ENCODE data around the gene MGAT5B. TPM values are rescaled to one million over a fixed set of nuclear protein-coding genes. Genes with fewer than 3 reads are reported as not detected.

MGAT5B gene
- total and polyA plus RNA-seq, 10 of the 15 experiments (the other 5 are each of a cell fraction or from before 2014, with no cell fraction given), result 0.13 TPM; not detected in 9

GRCh38 chr17:76956846-76957540 is 88.8 kb downstream of the MGAT5B start:
- no peak overlapping the region for H2AFZ ChIP-seq (ENCODE audit: control insufficient read depth, low read depth, low read length)
- intact Hi-C loops (cut with micrococcal nuclease; ENCODE audit: unreplicated experiment), result no loop called here
- H3K4me3 ChIP-seq, result no peak overlapping the region
- no peaks in the 10 kb centered on the region for H3K36me3 ChIP-seq (ENCODE audit: control insufficient read depth in 2 of 2, insufficient read depth in 2 of 2, low read length in 1 of 2)
- no peak for TF ChIP-seq E4F1 (IDR thresholded peaks at IDR 0.05; ENCODE audit: borderline replicate concordance, partially characterized antibody)
- H3K9ac ChIP-seq (ENCODE audit: control insufficient read depth, insufficient read depth, low read length), result no peak overlapping the region
- ATAC-seq (no peak), DNase-seq (ENCODE audit: low read depth, low spot score) (no peak), FAIRE-seq (no peak)
- CTCF ChIA-PET, result no interaction called here
- no peaks in the 10 kb centered on the region for H3K79me2 ChIP-seq (ENCODE audit: control insufficient read depth, insufficient read depth, low read length)
- POLR2A ChIA-PET, result no interaction called here
- in situ Hi-C loops (cut with MboI), result no loop called here
- RAD21 ChIA-PET (ENCODE audit: unreplicated experiment), result no interaction called here
- 25% methylated on average over 17 of the region's 17 CpGs for WGBS (ENCODE audit: insufficient coverage, insufficient replicate concordance, low lambda C conversion rate, missing lambda C conversion rate)
- no peaks in the 10 kb centered on the region for H3K4me1 ChIP-seq (ENCODE audit: control insufficient read depth, insufficient read depth, low read length)
- BruUV-seq (replicated peaks), result no TSS peak
- H3K27me3 ChIP-seq (replicated peaks in 1 of 2; ENCODE audit: control insufficient read depth in 2 of 2, insufficient read depth in 2 of 2, low read length in 1 of 2), result peaks cover 0 to 8% of the 10 kb centered on the region in 2 experiments; a peak in 3 of 4 replicates
- SMC1A ChIA-PET (ENCODE audit: uncharacterized antibody, unreplicated experiment), result no interaction called here
- H4K20me1 ChIP-seq (ENCODE audit: control insufficient read depth, insufficient read depth), result no peaks in the 10 kb centered on the region
- no peak overlapping the region for H3K27ac ChIP-seq (ENCODE audit: control insufficient read depth, insufficient read depth)
- H3K9me3 ChIP-seq (replicated peaks; ENCODE audit: control insufficient read depth, insufficient read depth, low read length), result no peaks in the 10 kb centered on the region
- H3K4me2 ChIP-seq (ENCODE audit: control insufficient read depth, insufficient read depth), result no peak overlapping the region

GRCh38 chr17:76957678-76958464 is 89.7 kb downstream of the MGAT5B start:
- ChIA-PET SMC1A (ENCODE audit: uncharacterized antibody, unreplicated experiment) (interaction anchor here (0.6 kb wide), 1 partner anchor 16 kb away, joined by 3 read pairs; no protein-coding TSS in a partner anchor), RAD21 (ENCODE audit: unreplicated experiment) (no interaction called here), POLR2A (no interaction called here), CTCF (interaction anchor here (0.6 kb wide), 1 partner anchor 1947 kb away, joined by 3 read pairs; no protein-coding TSS in a partner anchor)
- FAIRE-seq (no peak), DNase-seq (ENCODE audit: low read depth, low spot score) (no peak), ATAC-seq (no peak; the same call in 2 of the 3 replicates)
- Histone ChIP-seq H3K4me2 (ENCODE audit: control insufficient read depth, insufficient read depth) (no peak overlapping the region), H3K79me2 (ENCODE audit: control insufficient read depth, insufficient read depth, low read length) (no peaks in the 10 kb centered on the region), H2AFZ (ENCODE audit: control insufficient read depth, low read depth, low read length) (no peak overlapping the region), H3K9ac (ENCODE audit: control insufficient read depth, insufficient read depth, low read length) (no peak overlapping the region), H3K4me1 (ENCODE audit: control insufficient read depth, insufficient read depth, low read length) (no peaks in the 10 kb centered on the region), H4K20me1 (ENCODE audit: control insufficient read depth, insufficient read depth) (no peaks in the 10 kb centered on the region), H3K9me3 (replicated peaks; ENCODE audit: control insufficient read depth, insufficient read depth, low read length) (no peaks in the 10 kb centered on the region), H3K27ac (ENCODE audit: control insufficient read depth, insufficient read depth) (no peak overlapping the region), H3K4me3 (no peak overlapping the region; the same call in 1 of the 2 replicates), H3K27me3 (replicated peaks in 1 of 2; ENCODE audit: control insufficient read depth in 2 of 2, insufficient read depth in 2 of 2, low read length in 1 of 2) (peaks cover 0 to 8% of the 10 kb centered on the region in 2 experiments; a peak in 3 of 4 replicates), H3K36me3 (ENCODE audit: control insufficient read depth in 2 of 2, insufficient read depth in 2 of 2, low read length in 1 of 2) (no peaks in the 10 kb centered on the region)
- no peak for TF ChIP-seq RB1 (IDR thresholded peaks at IDR 0.05; ENCODE audit: borderline replicate concordance)
- TF ChIP-seq NR2C2 (IDR thresholded peaks at IDR 0.05; ENCODE audit: borderline replicate concordance, control insufficient read depth, insufficient read length, low read depth), result no peak
- no peak for TF ChIP-seq BRCA1 (IDR thresholded peaks at IDR 0.05; ENCODE audit: low read depth, low read length)
- peak; percentile 41 for TF ChIP-seq SUZ12 (IDR thresholded peaks at IDR 0.05; ENCODE audit: unreplicated experiment)
- TF ChIP-seq YBX1 (IDR thresholded peaks at IDR 0.05), result no peak
- TF ChIP-seq SIN3A (IDR thresholded peaks at IDR 0.05; ENCODE audit: low read depth, low read length), result no peak
- peak; percentile 35; the same call in 1 of the 3 replicates for TF ChIP-seq POU2F2 (IDR thresholded peaks at IDR 0.05; ENCODE audit: borderline replicate concordance, low read depth, low read length)
- TF ChIP-seq ZNF24 (IDR thresholded peaks at IDR 0.05), result no peak
- in situ Hi-C loops (cut with MboI) (no loop called here), intact Hi-C loops (cut with micrococcal nuclease; ENCODE audit: unreplicated experiment) (no loop called here)
- 10% methylated on average over 27 of the region's 28 CpGs for WGBS (ENCODE audit: insufficient coverage, insufficient replicate concordance, low lambda C conversion rate, missing lambda C conversion rate)
- no TSS peak for BruUV-seq (replicated peaks)
